D341Med (cell line): ENCODE data around the gene LRRC10B.
A peak's percentile ranks its signal among the peaks of the same experiment; 100 is the strongest.

Experiments used
- DNase-seq: peaks from one replicate; pipeline ENCODE4 v3.0.0; 2012; ENCODE audit warnings: low spot score

Gene LRRC10B

DNA sequence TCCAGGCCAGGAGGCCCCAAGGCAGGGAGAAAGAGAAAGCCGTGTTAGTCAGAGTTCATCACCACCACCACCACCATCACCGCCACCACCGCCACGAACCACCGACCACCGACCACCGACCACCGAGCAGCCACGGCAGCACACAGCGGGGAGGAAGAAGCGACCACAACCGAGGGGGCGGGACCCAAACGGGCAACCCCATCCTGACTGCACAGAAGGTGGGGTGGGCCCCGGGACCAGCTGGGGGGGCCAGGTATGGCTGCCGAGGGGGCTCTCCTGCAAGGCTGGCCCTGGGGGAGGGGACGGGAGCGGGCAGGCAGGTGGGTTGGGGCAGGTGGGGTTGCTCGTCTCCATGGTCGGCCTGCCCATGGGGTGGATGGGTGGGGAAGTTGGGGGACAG, 38.1 kb downstream of the LRRC10B start:
- no peak for DNase-seq

DNA sequence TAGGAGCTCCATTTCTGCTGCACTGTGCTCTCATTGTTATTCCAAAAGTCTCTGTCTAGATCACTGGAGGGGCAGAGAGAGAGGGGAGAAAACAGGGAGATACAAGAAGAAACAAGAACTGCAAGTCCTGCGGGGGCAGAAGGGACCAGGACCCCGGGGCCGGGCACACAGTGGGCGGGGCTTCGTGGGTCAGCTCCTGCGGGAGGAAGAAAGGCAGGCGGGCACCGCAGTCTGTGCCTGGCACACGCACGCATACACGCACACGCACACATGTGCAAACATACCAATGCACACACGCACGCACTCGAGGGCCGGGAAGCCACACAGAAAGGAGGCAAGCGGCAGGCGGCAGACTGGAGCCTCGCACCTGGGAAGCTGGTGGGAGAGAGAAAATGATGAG, 38.7 kb downstream of the LRRC10B start:
- no peak for DNase-seq

DNA sequence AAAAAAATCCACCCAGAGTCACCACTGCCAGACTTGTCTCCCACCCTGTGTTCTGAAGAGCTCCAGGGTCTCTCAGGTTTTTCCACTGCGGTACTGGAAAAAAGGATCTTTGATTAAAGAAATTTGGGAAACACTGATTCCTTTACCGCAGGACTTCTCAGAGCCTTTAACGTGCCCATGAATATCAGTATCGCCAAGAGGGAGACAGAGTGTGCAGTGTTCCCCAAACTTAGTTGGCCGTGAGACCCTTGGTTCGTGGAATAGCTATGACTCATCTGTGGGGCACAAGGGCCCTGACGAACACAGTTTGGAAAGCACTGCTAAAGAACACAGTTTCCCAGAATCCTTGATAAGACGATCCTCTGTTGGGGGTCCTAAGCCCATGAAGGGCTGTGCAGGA, 40.6 kb downstream of the LRRC10B start:
- no peak for DNase-seq

DNA sequence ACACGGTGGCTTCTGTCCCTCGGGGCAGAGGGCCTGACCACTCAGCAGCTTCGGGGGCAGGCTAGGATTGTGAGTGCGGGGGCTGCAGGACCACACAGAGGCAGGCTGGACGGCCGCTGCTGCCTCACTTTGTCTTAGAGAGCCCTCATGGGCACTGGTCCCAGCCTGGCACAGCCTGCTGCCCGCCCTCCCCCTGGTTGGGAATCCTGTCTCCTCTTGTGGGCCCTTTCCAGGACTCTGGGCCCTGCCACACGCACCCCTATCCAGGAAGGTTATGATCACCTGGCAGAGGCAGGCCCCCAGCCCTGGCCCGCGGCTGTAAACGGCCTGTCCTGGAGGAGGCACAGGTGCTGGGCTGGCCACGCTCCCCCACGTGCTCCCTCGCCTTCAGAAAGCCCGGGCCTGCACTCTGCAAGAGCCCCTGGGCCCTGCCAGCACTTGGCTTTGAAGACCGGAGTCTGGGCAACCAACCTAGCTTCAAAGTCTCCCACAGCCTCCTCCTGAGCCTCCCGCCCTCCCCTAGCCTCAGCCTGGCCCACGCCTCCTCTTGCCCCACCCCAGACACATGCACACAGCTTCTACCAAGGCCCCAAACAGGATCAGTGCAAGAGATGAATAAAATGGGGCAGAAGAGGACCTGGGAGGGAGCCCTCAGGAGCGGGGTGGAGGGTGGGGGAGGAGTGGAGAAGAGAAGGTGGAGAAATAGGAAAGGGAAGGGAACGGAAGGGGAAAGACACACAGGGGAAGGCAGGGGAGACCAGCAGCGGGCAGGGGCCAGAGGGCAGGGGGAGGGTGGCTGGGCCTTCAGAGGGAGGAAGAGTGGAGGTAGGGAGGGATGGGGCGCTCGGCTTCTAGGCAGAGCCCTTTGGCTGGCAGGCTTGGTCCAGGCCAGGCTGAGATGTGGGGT, 41.4 kb downstream of the LRRC10B start:
- no peak for DNase-seq

DNA sequence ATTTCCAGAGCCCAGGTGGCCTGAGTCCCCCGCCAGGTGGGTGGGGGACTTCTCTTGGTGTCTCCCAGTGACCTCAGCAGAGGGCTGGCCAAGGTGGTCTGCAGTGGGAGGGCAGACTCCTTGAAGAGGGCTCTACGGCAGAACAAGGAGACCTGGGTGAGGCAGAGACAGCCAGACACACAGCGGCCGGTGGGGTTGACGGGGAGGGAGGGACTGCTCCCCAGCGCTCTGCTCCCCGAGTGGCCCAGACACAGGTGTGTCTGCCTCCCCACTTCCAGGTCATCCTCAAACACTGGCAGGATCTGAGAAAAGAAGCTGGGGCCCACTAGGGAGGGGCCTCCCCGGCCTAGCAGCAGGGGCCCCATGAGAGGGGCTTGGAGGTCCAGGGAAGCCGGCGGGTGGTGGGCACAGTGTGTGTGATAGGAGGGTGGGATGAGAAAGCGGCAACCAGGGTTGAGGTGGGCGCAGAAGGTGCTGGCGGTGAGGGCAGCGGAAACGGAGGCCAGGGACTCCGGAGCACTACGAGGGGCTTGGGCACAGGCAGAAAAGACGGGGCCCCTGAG, 42.2 kb downstream of the LRRC10B start:
- no peak for DNase-seq

DNA sequence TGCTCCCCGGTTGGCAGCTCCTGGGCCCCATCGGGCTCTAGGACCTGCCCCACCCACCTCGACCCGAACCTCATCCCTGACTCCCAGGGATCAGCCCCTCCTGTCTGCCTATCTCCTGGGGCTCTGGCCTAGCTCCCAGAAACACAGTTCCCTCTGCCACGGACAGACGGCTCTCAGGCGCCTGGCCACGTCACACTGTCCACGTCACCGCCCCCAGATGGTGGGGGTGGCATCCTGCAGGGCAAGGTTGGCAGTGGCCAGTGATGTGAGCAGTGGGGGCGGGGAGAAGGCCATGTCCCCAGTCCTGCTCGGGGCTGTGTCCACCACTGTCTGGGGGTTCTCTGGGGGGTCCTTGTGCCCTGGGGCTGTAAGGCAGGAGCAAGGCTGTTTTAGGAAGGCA, 43.1 kb downstream of the LRRC10B start:
- DNase-seq: no peak

DNA sequence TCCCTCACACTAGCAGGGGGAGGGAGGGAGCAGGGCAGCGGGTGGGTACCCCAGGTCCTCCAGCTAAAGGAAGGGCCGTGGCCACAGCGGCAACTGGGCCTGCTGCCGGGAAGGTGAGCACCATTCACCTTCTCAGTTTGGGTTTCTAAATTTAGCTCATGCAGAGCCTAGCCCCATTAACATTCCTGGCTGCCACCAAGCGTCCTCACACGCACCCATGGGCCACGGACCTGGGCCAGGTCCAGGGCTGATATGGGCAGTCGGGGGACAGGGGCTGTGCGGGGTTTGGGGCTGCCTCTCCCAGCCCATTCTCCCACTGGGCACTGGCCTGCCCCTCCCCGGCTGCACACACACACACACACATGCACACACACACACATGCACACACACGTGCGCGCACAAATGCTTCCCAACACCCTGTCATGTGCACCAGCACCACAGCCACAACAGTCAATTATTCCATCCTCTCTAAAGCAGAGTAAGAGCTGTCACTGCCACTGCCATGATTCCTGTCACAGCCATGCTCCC, 43.6 kb downstream of the LRRC10B start:
- DNase-seq: no peak

DNA sequence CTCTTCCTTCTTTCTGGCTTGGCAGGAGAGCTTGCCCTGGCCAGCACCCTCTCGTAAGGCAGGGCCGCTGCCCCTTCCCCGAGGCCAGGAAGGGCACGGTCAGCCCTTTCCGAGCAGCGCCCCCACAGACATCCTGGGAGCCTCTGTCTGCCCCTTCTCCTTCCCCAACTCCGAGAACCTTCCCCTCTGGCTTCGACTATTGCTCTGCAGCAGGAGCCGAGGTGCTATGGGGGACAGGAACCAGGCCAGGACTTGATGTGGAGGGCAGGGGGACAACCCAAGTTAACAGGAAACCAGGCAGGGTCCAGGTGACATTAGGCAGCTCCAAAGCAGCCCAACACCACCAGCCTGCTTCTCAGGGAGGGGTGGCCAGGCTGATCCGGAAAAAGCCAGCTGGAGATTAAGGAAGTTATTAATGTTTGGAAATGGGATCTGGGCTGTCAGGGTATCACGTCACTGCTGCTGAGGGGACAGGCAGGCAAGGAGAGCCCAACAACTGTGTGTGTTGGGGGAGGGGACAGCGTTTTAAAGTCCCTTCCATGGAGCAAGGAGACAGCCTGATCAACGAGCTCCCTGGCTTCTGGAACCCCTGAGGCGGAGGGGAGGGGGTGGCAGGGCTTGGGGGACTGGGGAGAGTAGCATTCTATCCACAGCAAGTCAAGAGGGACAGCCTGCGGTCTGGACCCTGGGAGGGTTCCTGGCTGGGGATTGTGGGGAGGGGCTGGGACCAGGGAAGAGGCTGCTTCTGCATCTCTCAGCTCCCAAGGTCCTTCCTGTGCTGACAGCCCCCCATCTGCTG, 45.0 kb downstream of the LRRC10B start:
- DNase-seq: peak; percentile 63

DNA sequence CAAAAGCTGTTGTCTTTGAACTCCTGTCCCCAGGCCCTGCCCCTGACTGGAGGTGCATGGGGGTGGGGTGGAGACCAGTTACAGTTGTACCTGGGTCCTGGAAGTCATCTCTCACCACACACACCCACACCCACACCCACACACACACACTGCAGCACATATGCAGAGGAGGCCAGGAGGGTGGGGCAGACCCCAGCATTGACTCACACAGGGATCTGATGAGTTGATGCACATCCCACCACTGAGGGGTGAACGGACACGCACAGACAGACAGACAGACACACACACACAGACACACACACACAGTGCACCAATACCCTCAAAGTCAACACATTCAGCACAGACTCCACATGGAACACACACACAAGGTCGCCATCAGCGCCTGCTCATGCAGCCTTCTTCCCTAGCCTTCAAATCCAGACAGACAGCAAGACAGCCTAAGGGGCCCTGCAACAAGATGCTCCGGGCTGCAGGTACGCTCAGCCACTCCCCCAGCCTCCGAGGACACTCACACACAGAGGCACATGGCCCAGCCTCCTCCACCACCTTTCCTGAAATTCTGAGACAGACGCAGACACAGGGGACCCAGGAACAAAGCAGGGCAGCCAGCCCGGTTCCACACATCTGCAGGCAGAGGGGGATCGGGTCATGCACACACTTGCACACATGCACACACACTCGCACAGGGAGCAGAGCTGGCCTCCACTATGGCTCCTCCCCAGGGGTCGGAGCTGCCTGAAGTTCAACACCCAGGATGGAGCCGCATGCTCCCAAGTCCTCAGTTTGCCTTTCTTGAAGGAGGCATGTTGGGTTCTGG, 45.8 kb downstream of the LRRC10B start:
- DNase-seq: no peak

DNA sequence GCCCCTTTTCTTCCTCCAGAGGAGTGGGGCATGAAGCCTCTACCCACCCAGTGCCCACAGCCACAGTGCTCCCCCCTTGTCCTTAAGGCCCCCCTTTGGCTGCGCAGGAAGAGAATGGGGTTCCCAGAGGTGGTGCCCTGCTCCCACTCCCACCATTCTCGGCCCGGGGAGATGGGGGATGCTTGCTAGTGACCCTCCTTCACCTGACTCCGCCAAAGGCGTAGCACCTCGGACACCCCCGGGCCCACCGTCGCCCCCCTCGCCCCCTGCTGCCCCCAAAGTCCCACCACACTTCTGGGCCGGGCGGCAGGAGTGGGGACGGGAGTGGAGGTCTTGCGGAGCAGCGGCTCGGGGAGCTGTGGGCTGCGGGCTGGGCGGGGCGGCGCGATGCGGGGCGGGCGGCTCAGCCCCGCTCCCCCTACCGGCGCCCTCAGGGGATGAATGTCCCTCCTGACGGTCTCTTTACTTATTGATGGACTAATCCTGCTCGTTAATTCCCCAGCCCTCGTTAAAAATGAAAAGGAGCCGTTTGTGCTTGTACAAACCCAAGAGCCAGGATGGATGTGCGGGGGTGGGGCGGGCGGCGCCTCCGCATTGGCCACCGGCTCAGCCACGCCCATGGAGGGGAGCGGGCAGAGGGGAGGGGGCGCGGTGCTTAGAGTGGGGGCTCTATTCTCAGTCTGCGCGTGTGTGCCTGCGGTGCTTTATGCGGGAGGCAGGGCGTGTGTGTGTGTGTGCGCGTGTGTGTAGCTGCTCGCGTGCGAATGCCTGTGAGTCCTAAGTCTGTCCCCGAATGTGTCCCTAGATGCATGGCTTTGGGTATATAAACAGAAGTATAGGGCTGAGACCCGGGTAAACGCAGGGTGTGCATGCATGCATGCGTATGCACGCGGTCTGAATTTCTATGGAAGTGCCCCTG, 46.8 kb downstream of the LRRC10B start:
- peak; percentile 84 for DNase-seq

DNA sequence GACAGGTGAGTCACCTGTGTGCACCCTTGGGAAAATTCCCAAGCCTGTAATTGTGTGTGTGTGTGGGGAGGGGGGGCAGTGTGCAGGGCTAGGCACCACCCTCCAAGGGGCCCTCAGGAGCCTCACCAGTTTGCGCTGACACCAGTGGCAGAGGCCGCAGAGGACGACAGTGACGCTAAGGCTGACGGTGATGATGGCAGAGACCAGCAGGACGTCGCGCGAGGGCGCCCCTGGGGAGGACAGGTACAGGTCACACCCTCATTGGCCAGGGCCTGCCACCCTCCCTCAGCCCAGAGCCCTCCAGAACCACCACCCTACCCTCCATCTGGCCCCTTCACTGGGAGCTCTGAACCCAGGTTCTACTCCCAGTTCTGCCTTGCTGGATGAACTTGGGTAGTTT, 47.4 kb downstream of the LRRC10B start:
- no peak for DNase-seq

DNA sequence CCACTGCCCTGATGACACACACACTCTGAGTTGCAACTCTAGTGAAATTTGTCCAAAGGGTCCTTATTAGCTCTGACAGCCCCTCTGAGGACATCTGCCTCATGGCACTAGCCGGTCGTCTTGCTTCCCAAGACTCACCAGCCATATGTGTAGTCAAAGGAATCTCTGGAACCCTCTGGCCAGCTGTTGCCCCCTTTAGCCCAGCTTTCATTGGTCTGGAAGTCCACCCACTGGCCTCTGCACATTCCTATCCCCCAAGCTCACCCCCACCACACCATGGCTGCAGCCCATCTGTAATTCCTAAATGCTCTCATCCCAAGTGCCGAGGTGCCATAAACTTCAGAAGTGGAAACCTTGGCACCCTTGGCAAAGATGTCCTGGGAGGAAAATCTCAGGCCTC, 48.1 kb downstream of the LRRC10B start:
- DNase-seq: no peak
